Cardiac fibroblast (primary cell): ENCODE measurements around the gene BICDL2.
"Not testable (repeated sequence)": the region's sequence is repeated elsewhere in the genome, so short reads cannot be mapped to it uniquely, and the experiment has no call there.

Experiments used
- DNase-seq, 2 donors: peaks; one replicate each; pipeline versions ENCODE4 v3.0.0 to v3.0.0-alpha.2; 2010; ENCODE audit warnings: low read depth in 2 of 2
- H3K4me3 ChIP-seq, 2 donors: replicated peaks in 1 of 2; 1 replicate in 1 of 2; 2 replicates in 1 of 2; pipeline ENCODE4 v1.5.1; 2011; ENCODE audit warnings: low read depth in 2 of 2, low read length in 2 of 2, mild to moderate bottlenecking in 2 of 2, moderate library complexity in 1 of 2
- CTCF ChIP-seq: IDR thresholded peaks from one replicate; pipeline ENCODE4 v1.5.1; 2011; ENCODE audit warnings: low read depth, mild to moderate bottlenecking, low read length, inconsistent platforms

BICDL2 gene

GRCh38 chr16:3036726-3037315, at the start of gene BICDL2:
TSS of gene BICDL2 (minus strand) at chr16:3036944. CDS start at chr16:3035496, 1,448 bp downstream.
- TF ChIP-seq CTCF: no peak
- no peak within 1 kb of the TSS for H3K4me3 ChIP-seq

GRCh38 chr16:3085868-3086595, 49.3 kb upstream of the BICDL2 start:
- DNase-seq: no peak
- TF ChIP-seq CTCF: no peak

More at GRCh38 chr16:3036726-3037315, at the start of gene BICDL2:
- no peak for DNase-seq

GRCh38 chr16:3084969-3085670, 48.4 kb upstream of the BICDL2 start:
- H3K4me3 ChIP-seq: no peak overlapping the region
- DNase-seq: no peak
- no peak for TF ChIP-seq CTCF

More at GRCh38 chr16:3085868-3086595, 49.3 kb upstream of the BICDL2 start:
- no peak overlapping the region for H3K4me3 ChIP-seq

- H3K4me3 ChIP-seq: no peak overlapping the region
- no peak for DNase-seq
- no peak for TF ChIP-seq CTCF
Measured at GRCh38 chr16:3084491-3084890, 47.7 kb upstream of the BICDL2 start.

GRCh38 chr16:3083408-3083807, 46.7 kb upstream of the BICDL2 start:
- not testable (repeated sequence) for DNase-seq, H3K4me3 ChIP-seq

GRCh38 chr16:3081957-3082356, 45.2 kb upstream of the BICDL2 start:
- not testable (repeated sequence) for H3K4me3 ChIP-seq, DNase-seq

- no peak for DNase-seq
- no peak for TF ChIP-seq CTCF
- H3K4me3 ChIP-seq: no peak overlapping the region
Measured at GRCh38 chr16:3080024-3080423, 43.3 kb upstream of the BICDL2 start.
